CD4-positive, alpha-beta T cell treated with Interleukin-6 at 100 ng/mL for 8 hours (primary cell): ENCODE measurements around the gene GNB4.

Source experiments
- DNase-seq: peaks from one replicate; pipeline ENCODE4 v3.0.0-alpha.2; 2020; ENCODE audit warnings: mixed read lengths, low spot score

The GNB4 gene

DNA sequence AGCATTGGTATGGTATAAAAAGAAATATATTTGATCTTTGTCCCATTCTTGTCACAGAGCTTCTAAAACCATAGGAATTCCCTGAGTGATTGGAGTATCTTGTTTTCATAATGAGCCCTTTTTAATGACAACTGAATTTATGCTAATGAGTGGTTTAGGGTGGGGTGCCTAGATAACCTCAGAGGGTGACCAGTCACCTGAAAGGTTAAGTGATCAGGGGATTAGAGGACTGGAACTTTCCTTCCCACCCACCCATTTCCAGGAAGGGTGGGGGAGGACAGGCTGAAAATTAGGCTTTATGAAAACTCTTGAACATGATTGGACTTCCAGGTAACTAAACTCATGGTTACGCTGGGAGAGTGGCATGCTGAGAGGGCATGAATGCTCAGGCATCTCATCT lies 95.3 kb downstream of the GNB4 start:
- DNase-seq = no peak

DNA sequence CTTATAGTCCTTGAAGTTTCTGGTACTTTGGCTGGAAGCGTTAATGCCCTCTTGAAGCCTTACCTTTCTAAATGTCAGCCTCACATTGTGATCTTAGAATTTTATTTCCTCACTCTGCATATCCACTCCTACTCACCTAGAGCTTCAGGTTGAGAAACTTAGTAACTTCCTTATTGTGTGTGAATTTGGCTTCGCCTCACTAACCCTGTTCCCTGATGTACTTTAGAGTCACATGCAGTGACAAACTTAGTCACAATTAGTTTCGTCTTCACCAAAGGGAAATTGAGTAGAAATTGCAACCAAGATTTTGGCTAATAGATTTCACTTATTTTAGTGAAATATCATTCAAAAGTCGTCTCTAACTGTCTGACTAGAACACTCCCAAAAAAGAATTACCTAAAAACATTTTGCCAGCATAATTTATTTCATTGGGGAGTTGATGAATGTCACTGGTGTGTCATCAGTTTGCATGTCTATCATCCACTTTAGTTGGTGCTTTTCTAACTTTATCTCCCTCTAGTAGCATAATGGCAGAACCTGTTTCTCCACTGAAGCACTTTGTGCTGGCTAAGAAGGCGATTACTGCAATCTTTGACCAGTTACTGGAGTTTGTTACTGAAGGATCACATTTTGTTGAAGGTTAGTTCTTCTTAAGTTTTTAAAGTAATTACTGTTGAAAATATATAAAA lies 102.8 kb downstream of the GNB4 start:
- no peak for DNase-seq

DNA sequence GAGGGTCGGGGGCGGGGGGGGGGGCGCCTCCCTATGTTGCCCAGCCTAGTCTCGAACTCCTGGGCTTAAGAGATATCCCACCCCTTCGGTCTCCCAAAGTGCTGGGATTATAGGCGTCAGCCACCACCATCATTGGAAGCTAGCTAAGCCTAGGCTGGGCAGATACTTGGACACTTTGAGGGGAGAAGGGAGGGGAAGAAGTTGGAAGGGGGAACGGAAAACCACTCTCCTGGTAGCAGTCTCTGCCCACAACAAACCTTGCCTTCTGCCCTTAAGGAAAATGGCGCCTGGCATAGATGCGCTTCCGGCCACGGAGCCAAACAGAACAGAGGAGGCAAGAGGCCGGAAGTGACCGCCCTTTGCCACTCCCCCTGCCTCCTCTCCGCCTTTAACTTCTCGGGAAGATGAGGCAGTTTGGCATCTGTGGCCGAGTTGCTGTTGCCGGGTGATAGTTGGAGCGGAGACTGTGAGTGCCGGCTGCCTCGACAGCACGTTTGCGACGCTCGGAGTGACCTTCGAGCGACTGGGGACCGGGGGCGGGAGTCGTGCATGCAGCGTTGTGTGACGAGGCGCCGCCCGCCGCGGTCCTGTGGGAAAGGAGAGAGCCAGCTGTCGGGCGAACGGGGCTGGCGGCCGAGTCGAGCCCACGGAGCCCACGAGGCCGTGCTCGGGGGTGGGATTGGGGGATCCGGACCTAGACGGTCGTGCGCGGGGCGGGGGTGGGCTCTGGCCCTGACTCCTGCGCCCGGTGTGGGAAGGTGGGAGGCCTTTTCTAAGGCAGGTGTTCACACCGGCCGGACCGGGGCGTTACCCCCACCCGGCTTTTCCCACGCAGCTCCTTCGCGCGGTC lies 103.7 kb downstream of the GNB4 start, which contains the start of gene MFN1:
Gene MFN1 (plus strand): TSS at position 365 of the 850 bp plus-strand sequence. CDS start 1,143 bp downstream, outside the sequence.
- peak; percentile 88 for DNase-seq
